ENCODE measurements around the gene HLCS.
"Not testable (repeated sequence)": the region's sequence is repeated elsewhere in the genome, so short reads cannot be mapped to it uniquely, and the experiment has no call there.

The HLCS gene

DNA sequence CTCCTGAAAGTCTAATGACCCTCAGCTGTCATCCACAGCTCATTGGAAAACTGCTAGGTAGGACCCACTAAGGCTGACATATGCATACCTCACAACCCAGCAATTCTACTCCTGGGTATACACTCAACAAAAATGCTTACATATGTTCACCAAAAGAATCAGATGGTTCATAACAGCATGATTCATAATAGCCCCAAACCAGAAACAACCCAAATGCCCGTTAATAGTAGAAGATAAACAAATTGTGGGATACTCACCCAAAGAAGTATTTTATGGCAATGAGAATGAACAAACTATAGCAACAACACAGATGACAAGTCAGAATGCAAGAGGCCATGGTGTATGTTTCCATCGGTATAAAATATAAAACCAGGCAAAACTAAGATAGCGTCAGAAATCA lies 124.6 kb downstream of the HLCS start:
- DNase-seq: no peak

GRCh38 chr21:36839735-36840134 lies 126.7 kb downstream of the HLCS start:
- no peak for DNase-seq

DNA sequence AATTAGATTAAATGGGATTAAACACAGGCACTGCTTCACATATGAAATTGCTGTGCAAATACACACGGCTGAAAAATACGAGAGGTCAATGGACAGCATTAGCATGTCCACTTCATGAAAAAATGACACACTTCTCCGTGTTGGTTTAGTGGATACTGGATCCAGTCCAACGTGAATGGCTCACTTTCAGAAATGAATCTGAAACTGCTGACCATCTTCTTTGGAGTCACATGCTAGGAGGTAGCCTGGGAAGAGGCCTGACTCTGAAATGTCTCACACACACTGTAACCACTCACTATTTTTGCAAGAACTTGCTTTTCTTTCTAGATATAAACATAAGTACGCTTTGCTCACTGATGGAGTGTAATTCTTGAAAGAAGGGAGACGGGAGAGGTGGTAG lies 127.3 kb downstream of the HLCS start:
- no peak for DNase-seq

DNA sequence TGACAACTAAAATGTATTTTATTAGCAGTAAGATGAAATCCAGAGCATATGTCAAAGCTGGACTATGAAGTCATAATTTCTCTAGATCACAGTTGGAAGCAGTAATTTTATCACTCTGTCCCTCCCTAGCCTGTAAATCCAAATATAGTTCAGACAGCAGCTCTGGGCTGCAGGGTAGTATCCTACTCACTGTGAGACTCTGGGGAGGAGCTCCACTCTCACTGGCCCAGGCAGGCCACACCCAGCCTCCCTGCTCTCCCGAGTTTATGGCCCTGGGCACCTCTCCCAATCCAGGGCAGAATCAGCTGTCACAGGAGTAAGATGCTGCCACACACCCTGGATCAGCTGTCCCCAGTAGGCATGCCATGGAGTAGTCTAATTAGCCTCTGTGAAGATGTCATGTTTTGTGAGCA lies 131.1 kb downstream of the HLCS start:
- DNase-seq: no peak

- no peak for DNase-seq
Measured at GRCh38 chr21:36834192-36834591, 132.3 kb downstream of the HLCS start.

GRCh38 chr21:36830100-36830499 lies 136.4 kb downstream of the HLCS start:
- no peak for DNase-seq

- DNase-seq: no peak
Measured at GRCh38 chr21:36828891-36829515, 137.5 kb downstream of the HLCS start.

DNA sequence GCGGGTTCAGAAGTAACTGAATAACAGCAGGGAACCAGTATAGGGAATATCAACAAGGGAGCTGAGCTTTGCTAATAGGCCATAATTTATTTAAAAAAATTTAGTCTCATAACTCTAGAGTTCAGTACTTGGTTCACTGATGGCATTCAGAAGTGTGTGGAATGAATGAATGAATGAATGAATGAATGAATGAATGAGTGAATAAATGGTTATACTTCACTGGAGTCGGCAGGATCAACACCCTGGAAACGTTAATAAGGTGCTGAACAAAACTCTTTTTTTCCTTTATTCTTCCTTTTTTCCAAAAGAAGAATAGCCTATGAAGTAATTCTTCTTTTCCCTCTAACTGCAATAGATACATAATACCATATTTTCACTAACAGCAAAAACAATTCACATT lies 138.3 kb downstream of the HLCS start:
- DNase-seq: no peak

DNA sequence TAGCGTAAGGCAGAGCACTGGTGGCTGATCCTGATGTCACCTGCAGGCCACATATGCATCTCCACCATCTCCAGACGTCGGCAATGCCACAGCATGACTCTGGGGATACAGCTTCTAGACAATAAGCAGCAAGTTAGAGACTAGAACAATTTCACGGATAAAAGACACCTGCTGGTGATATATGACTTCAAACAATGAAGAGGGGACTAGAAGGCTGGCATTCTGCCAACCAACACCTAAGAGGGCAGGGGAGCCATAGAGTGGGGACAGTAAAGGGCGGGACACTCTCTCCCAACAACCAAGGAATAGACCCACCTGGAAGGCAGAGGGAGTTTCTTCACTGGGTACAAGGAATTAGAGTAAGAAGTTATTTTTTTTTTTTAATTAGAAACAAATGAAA lies 140.8 kb downstream of the HLCS start:
- no peak for DNase-seq

DNA sequence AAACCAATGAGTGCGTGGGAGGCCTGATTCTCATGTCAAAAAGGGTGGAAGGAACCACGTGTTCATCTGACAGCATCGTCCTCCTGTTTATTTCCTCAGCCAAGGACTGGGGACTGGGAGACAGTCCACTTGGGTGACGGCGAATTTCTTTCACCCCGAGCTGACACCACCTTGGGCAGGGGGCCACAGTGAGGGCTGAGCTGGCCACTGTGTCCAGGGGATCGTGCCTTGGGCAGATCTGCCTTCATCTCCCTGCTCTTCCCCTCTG lies 145.5 kb downstream of the HLCS start:
- DNase-seq: no peak

GRCh38 chr21:36820176-36821031 lies 146.1 kb downstream of the HLCS start:
- no peak for DNase-seq

- no peak for DNase-seq
Measured at GRCh38 chr21:36817732-36818450, 148.6 kb downstream of the HLCS start.

- DNase-seq: no peak
Measured at GRCh38 chr21:36816561-36817130, 149.8 kb downstream of the HLCS start.

DNA sequence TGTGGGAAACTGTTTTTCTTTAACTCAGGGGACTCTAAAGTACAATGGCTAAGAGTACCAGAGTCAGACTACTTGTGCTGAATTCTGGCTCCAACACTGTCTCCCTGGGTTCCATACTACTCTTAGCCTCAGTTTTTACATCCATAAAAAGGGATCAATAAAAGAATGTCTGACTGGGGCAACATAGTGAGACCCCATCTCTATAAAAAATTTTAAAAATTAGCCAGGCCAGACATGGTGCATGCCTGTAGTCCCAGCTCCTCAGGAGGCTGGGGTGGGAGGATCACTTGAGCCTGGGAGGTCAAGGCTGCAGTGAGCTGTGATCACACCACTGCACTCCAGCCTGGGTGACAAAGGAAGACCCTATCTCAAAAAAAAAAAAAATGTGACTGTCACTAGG lies 150.4 kb downstream of the HLCS start:
- not testable (repeated sequence) for DNase-seq

DNA sequence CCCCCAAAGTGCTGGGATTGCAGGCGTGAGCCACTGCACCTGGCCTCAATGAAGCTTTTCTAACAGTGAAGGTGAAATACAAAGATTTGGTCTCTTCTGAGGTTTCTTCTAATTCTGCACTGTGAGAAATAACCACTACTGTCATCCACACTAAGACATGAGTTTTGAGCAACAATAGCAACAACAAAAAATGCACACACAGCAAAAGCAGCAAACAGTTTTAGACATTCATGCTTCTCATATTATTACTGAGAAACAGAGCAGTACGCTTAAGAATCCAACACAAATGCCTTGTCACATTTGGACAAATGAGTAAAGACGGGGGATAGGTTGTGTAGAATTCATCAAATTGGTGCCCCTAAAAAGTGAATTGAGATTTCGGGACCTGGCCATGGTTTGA lies 151.2 kb downstream of the HLCS start:
- no peak for DNase-seq

- DNase-seq: no peak
Measured at GRCh38 chr21:36813052-36813451, 153.4 kb downstream of the HLCS start.

- no peak for DNase-seq
Measured at GRCh38 chr21:36811762-36812161, 154.7 kb downstream of the HLCS start.

DNA sequence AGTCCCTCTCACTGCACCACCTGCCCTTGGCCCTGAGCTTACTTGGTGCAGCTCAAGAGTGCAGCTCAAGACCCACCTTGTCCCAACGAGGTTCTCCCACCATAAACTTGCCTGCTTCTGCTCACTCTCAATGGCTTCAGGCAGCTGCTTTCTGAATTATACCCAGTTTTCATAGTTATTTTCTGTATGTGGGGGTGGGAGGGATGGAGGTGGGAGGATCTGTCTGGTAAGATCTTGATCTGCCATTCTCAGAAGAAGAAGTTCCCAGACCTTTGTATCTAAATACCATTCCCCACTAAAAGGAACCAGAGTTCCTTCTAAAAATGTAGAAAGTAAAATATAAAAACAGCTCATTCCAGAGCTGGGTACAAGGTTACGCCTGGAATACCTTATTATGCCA lies 156.0 kb downstream of the HLCS start:
- no peak for DNase-seq

DNA sequence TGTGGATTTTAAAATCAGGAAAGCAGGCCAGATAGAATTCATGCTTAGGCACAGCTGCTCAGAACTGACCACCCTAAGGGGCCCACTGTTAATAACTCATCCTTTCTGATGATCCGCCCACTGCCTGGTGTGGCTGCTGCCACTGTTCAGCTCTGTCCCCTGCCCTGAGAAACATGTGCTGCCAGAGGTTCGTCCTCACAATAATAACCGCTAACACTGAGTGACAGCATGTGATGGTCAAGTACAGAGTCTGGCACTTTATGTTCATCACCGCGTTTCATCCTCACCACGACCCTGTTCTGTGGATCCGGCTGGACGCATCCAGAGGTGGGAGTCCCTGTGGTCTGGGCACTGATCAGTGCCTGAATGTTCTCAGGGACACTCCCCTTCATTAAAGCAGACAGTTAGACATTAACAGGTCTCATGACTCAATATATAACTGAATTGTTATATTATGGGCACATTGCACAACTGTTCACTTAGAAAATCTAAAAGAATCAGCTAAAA lies 159.0 kb downstream of the HLCS start:
- no peak for DNase-seq

GRCh38 chr21:36806103-36806502 lies 160.4 kb downstream of the HLCS start:
- no peak for DNase-seq

GRCh38 chr21:36804874-36805611 lies 161.4 kb downstream of the HLCS start:
- DNase-seq: no peak

DNA sequence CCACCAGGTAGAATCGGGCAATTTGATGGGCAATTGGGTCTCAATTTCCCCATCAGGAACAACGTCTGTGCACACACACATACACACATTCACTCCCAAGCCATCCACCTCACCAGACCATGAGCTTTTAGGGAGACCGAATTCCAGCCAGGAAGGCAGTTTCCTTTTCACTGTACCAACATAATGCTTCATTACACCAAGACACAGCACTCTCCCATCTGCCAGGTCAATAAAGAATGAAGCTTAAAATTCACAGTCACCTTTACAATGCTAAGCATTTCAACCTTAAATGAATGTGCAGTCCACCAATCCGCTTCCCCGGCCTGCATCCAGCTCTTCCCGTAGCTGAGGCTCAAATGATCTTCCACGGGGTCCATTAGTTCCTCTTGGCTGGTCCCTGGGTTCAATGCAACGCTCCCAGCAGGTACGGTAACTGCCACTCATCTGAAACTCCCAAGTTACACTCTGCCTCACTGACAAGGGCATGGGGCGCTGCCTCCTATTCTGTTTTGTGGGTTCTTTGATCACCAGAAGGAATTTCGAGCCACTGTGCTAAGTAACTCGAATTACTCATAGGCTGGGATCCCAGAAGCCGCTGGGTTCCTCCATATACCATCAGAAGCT lies 162.5 kb downstream of the HLCS start:
- DNase-seq: no peak

All from DMS153 (cell line).